Measurements from ENCODE around the gene RPS18.
A peak's percentile ranks its signal among the peaks of the same experiment; 100 is the strongest.

Gene RPS18

GRCh38 chr6:33289784-33290315, 18.0 kb downstream of the RPS18 start:
- DNase-seq (ENCODE audit: low read depth, low spot score) = no peak

- DNase-seq (ENCODE audit: low read depth, low spot score) = no peak
Observed at GRCh38 chr6:33290459-33290858, 18.6 kb downstream of the RPS18 start.

- no peak for DNase-seq (ENCODE audit: low read depth, low spot score)
Observed at GRCh38 chr6:33292996-33293682, 21.3 kb downstream of the RPS18 start.

- DNase-seq (ENCODE audit: low read depth, low spot score) = no peak
Observed at GRCh38 chr6:33294086-33294823, 22.4 kb downstream of the RPS18 start.

GRCh38 chr6:33295621-33296369, 23.9 kb downstream of the RPS18 start:
- no peak for DNase-seq (ENCODE audit: low read depth, low spot score)

GRCh38 chr6:33296797-33297405, 25.0 kb downstream of the RPS18 start:
- no peak for DNase-seq (ENCODE audit: low read depth, low spot score)

- DNase-seq (ENCODE audit: low read depth, low spot score) = no peak
Observed at GRCh38 chr6:33297406-33297955, 25.6 kb downstream of the RPS18 start.

- no peak for DNase-seq (ENCODE audit: low read depth, low spot score)
Observed at GRCh38 chr6:33297956-33298772, 26.3 kb downstream of the RPS18 start.

GRCh38 chr6:33298773-33299236, 26.9 kb downstream of the RPS18 start, which contains the start of gene RGL2:
TSS of gene RGL2 (minus strand) at chr6:33298942. CDS start at chr6:33298610, 332 bp downstream.
- DNase-seq (ENCODE audit: low read depth, low spot score) = no peak

GRCh38 chr6:33299237-33299944, 27.5 kb downstream of the RPS18 start:
- DNase-seq (ENCODE audit: low read depth, low spot score) = peak; percentile 77

- no peak for DNase-seq (ENCODE audit: low read depth, low spot score)
Observed at GRCh38 chr6:33301877-33302276, 30.0 kb downstream of the RPS18 start.

- DNase-seq (ENCODE audit: low read depth, low spot score) = no peak
Observed at GRCh38 chr6:33304216-33304615, 32.3 kb downstream of the RPS18 start.

GRCh38 chr6:33305052-33305451, 33.2 kb downstream of the RPS18 start:
- DNase-seq (ENCODE audit: low read depth, low spot score) = no peak

GRCh38 chr6:33306356-33306755, 34.5 kb downstream of the RPS18 start:
- DNase-seq (ENCODE audit: low read depth, low spot score) = no peak

GRCh38 chr6:33312361-33313104, 40.7 kb downstream of the RPS18 start:
- no peak for DNase-seq (ENCODE audit: low read depth, low spot score)

- no peak for DNase-seq (ENCODE audit: low read depth, low spot score)
Observed at GRCh38 chr6:33313105-33313708, 41.3 kb downstream of the RPS18 start.

GRCh38 chr6:33313709-33314514, 42.0 kb downstream of the RPS18 start, which contains the start of gene TAPBP:
TSS of gene TAPBP (minus strand) at chr6:33314078. CDS start at chr6:33314041, 37 bp downstream.
- DNase-seq (ENCODE audit: low read depth, low spot score) = no peak

- DNase-seq (ENCODE audit: low read depth, low spot score) = no peak
Observed at GRCh38 chr6:33314515-33314942, 42.7 kb downstream of the RPS18 start.

Measured in smooth muscle cell of the brain vasculature (primary cell).